H1 (cell line): ENCODE results near the gene PLPPR3. TPM values are rescaled to one million over a fixed set of nuclear protein-coding genes. Genes with fewer than 3 reads are reported as not detected.

ENCODE experiments used
- ATF3 ChIP-seq: IDR thresholded peaks from 2 replicates; pipeline ENCODE4 v1.6.1; 2011; ENCODE audit warnings: low read depth, mild to moderate bottlenecking, low read length; ENCODE audit not compliant: insufficient read depth
- BACH1 ChIP-seq: IDR thresholded peaks from 2 replicates; pipeline ENCODE4 v1.6.1; 2012; ENCODE audit warnings: low read length, improper control_type of control experiment
- BCL11A ChIP-seq, 2 experiments: IDR thresholded peaks; one replicate each; pipeline ENCODE4 v1.6.1; 2011; ENCODE audit warnings: low read depth in 2 of 2, low read length in 2 of 2, mild to moderate bottlenecking in 2 of 2
- CBX8 ChIP-seq: fragments of 300-800, 300-1000 bp; sonication (generic); IDR thresholded peaks from 2 replicates; pipeline ENCODE4 v1.7.1; 2016; ENCODE audit warnings: low read depth, low read length, borderline replicate concordance
- CREB1 ChIP-seq: IDR thresholded peaks from 2 replicates; pipeline ENCODE4 v1.6.1; 2012; ENCODE audit warnings: inconsistent platforms
- CTBP2 ChIP-seq: IDR thresholded peaks from 2 replicates; pipeline ENCODE4 v1.7.0; 2011; ENCODE audit warnings: borderline replicate concordance, mild to moderate bottlenecking, moderate library complexity, mixed read lengths, low read length; ENCODE audit not compliant: insufficient read depth, insufficient read length
- EGR1 ChIP-seq: IDR thresholded peaks from 2 replicates; pipeline ENCODE4 v1.6.1; 2011; ENCODE audit warnings: low read depth, low read length, borderline replicate concordance
- FOSL1 ChIP-seq: IDR thresholded peaks from 2 replicates; pipeline ENCODE4 v1.6.1; 2011; ENCODE audit warnings: mild to moderate bottlenecking, low read depth, low read length, moderate library complexity; ENCODE audit not compliant: insufficient read depth
- GABPA ChIP-seq: IDR thresholded peaks from 2 replicates; pipeline ENCODE4 v1.6.1; 2011; ENCODE audit warnings: mild to moderate bottlenecking, low read length, moderate library complexity, borderline replicate concordance; ENCODE audit not compliant: insufficient read depth
- HDAC2 ChIP-seq, 2 experiments: fragments of 300-600 bp in 1 of 2; sonication (generic) in 1 of 2; IDR thresholded peaks; 2 replicates each; pipeline ENCODE4 v1.6.1; 2011 to 2012; ENCODE audit warnings: low read depth in 2 of 2, low read length in 2 of 2, mild to moderate bottlenecking in 2 of 2, moderate library complexity in 2 of 2, borderline replicate concordance in 1 of 2, inconsistent platforms in 1 of 2
- KDM4A ChIP-seq: IDR thresholded peaks from one replicate; pipeline ENCODE4 v1.7.1; 2012; ENCODE audit warnings: low read depth, mild to moderate bottlenecking, moderate library complexity, low read length, inconsistent platforms; ENCODE audit not compliant: severe bottlenecking
- MAX ChIP-seq: IDR thresholded peaks from 2 replicates; pipeline ENCODE4 v1.6.1; 2012; ENCODE audit warnings: inconsistent platforms
- NANOG ChIP-seq: IDR thresholded peaks from 2 replicates; pipeline ENCODE4 v1.6.1; 2011; ENCODE audit warnings: low read length, low read depth, mild to moderate bottlenecking, inconsistent platforms; ENCODE audit not compliant: insufficient read depth, poor library complexity, severe bottlenecking
- NRF1 ChIP-seq: IDR thresholded peaks from 2 replicates; pipeline ENCODE4 v1.6.1; 2011; ENCODE audit warnings: mild to moderate bottlenecking, low read depth, low read length, improper control_type of control experiment
- RAD21 ChIP-seq, 2 experiments: IDR thresholded peaks in 1 of 2; conservative IDR thresholded peaks in 1 of 2; 2 replicates each; pipeline ENCODE4 v1.6.1; 2011; ENCODE audit warnings: low read depth in 2 of 2, low read length in 2 of 2, improper control_type of control experiment in 1 of 2, inconsistent platforms in 1 of 2, mild to moderate bottlenecking in 1 of 2, moderate library complexity in 1 of 2
- RBBP5 ChIP-seq: IDR thresholded peaks from 2 replicates; pipeline ENCODE4 v1.7.1; 2012; ENCODE audit warnings: low read depth, mild to moderate bottlenecking, inconsistent platforms, low read length, moderate library complexity, borderline replicate concordance
- RNF2 ChIP-seq: fragments of 200-900, 300-1000 bp; sonication (generic); IDR thresholded peaks from 2 replicates; pipeline ENCODE4 v1.7.1; 2016; ENCODE audit warnings: borderline replicate concordance, low read depth, mild to moderate bottlenecking, antibody characterized with exemption, low read length; ENCODE audit not compliant: poor library complexity, severe bottlenecking; ENCODE audit errors: missing control alignments
- SIN3A ChIP-seq, 2 experiments: IDR thresholded peaks in 1 of 2; conservative IDR thresholded peaks in 1 of 2; 2 replicates each; pipeline ENCODE4 v1.6.1; 2011 to 2012; ENCODE audit warnings: low read length in 2 of 2, improper control_type of control experiment in 1 of 2, low read depth in 1 of 2, mild to moderate bottlenecking in 1 of 2
- SP2 ChIP-seq: IDR thresholded peaks from 2 replicates; pipeline ENCODE4 v1.6.1; 2012; ENCODE audit warnings: mild to moderate bottlenecking, low read length, inconsistent platforms
- YY1 ChIP-seq: IDR thresholded peaks from 2 replicates; pipeline ENCODE4 v1.6.1; 2011; ENCODE audit warnings: low read depth, mild to moderate bottlenecking, low read length
- polyA plus RNA-seq, 7 experiments: library from polyadenylated mRNA; depleted of rRNA in 3 of 7; stranded (reverse) in 5 of 7; unstranded in 2 of 7; fragments of >200 nt in 5 of 7; fragments of 200-250 nt in 2 of 7; gene quantifications; 1 replicate in 5 of 7; 2 replicates in 1 of 7; 4 replicates in 1 of 7; pipeline versions ENCODE4 v1.2.1 to v1.2.3, GENCODE V29; 2011 to 2013; ENCODE audit warnings: missing spikeins in 2 of 7, mixed read lengths in 2 of 7
- total RNA-seq: library from RNA; stranded (reverse); fragmentation: NEBNext Ultra II Directional; extraction: Animal tissue kit (Norgen Biotek cat#: 25700); gene quantifications from 2 replicates; pipeline ENCODE4 v1.2.1, GENCODE V29; 2021

PLPPR3 gene
- total and polyA plus RNA-seq, 2 of the 8 experiments (the other 6 are each of a cell fraction or from before 2014, with no cell fraction given): 71.7 to 76.4 TPM

- TF ChIP-seq BACH1 (no peak), RBBP5 (peak; percentile 58; the same call in 1 of the 2 replicates), EGR1 (0 out of 2 replicates have a peak, but pooled peaks have one; percentile 3), GABPA (peak; percentile 65; the same call in 1 of the 2 replicates), SP2 (no peak), SIN3A (conservative IDR thresholded peaks at IDR 0.05 in 1 of 2, IDR thresholded peaks at IDR 0.05 in 1 of 2; ENCODE audit: low read depth in 1 of 2, low read length in 2 of 2) (0 out of 4 replicates have a peak, but pooled peaks have one; percentile 35 to 43), MAX (peak; percentile 100), HDAC2 (IDR thresholded peaks at IDR 0.05; ENCODE audit: borderline replicate concordance in 1 of 2, low read depth in 2 of 2, low read length in 2 of 2) (0 out of 4 replicates have a peak, but pooled peaks of 1 of the 2 experiments have one; percentile 29), RNF2 (no peak), NRF1 (no peak), NANOG (peak; percentile 69), FOSL1 (no peak), CBX8 (no peak), CREB1 (peak; percentile 78), CTBP2 (no peak), RAD21 (IDR thresholded peaks at IDR 0.05 in 1 of 2, conservative IDR thresholded peaks at IDR 0.05 in 1 of 2; ENCODE audit: low read depth in 2 of 2, low read length in 2 of 2) (peak; percentile 37 to 55; a peak in 3 of 4 replicates), KDM4A (peak; percentile 36), ATF3 (0 out of 2 replicates have a peak, but pooled peaks have one; percentile 11), YY1 (peak; percentile 80), BCL11A (IDR thresholded peaks at IDR 0.05; ENCODE audit: low read depth in 2 of 2, low read length in 2 of 2) (no peak)
These were observed 40.2 kb upstream of the PLPPR3 start (continued) for GRCh38 chr19:861756-862580.
